GM19239 (cell line): ENCODE results near the gene NFATC3.
A peak's percentile ranks its signal among the peaks of the same experiment; 100 is the strongest.
"Not testable (repeated sequence)": the region's sequence is repeated elsewhere in the genome, so short reads cannot be mapped to it uniquely, and the experiment has no call there.

ENCODE experiments used
- DNase-seq: peaks from one replicate; pipeline ENCODE4 v3.0.0; 2011; ENCODE audit warnings: low spot score; ENCODE audit not compliant: insufficient read length
- FAIRE-seq: peaks from 2 replicates; lab custom pipeline; 2011; peaks lifted over from hg19 to GRCh38; lab: Jason Lieb, UNC

NFATC3 gene

DNA sequence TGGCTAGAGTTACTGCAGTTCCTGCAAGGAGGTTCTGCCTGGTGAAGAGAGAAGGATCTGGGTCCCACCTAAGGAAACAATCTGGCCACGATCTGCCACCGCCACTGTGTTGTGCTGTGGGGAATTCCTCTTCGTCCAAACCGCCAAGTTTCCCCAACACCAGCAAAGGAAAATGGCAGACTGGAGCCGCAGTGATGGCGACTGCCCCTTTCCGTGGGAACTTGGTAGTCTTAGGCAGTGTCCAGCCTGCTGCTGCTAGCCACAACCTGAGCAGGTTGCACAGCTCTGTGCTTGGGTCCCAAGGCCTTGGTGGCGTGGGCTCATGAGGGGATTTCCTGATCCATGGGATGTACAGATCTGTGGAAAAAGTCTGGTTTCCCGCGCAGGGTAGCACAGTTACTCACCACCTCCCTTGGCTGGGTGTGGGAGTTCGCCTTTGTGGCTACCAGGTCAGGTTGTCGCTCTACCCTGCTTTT lies 28.6 kb downstream of the NFATC3 start:
- DNase-seq (no peak), FAIRE-seq (no peak)

DNA sequence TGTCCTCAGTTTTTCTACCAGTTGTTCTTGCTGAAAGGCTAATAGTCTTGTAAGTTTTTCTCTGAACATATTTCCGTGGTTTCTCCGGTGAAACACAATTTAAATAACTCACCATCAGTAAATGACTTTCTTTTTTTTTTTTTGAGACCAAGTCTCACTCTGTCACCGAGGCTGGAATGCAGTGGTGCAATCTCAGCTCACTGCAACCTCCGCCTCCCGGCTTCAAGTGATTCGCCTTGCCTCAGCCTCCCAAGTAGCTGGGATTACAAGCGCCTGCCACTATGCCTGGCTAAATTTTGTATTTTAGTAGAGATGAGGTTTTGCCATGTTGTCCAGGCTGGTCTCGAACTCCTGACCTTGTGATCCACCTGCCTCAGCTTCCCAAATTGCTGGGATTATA lies 29.8 kb downstream of the NFATC3 start:
- DNase-seq, FAIRE-seq: not testable (repeated sequence)

DNA sequence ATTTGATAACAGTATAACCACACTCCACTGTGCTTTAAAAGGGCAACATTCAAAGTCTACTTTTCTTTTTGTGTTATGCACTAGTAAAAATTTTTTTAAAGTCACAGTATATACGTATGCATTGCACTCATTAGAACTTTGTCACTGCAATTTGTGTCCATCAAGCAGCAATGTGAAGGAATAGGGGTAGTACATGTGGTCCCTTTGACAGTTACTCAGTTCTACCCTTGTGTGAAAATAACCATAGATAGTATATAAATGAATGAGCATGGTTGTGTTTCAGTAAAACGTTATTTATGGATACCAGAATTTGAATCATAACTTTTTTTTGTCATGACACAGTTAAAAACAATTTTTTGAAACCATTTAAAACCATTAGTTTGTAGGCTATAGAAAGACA lies 30.7 kb downstream of the NFATC3 start:
- FAIRE-seq (no peak), DNase-seq (no peak)

DNA sequence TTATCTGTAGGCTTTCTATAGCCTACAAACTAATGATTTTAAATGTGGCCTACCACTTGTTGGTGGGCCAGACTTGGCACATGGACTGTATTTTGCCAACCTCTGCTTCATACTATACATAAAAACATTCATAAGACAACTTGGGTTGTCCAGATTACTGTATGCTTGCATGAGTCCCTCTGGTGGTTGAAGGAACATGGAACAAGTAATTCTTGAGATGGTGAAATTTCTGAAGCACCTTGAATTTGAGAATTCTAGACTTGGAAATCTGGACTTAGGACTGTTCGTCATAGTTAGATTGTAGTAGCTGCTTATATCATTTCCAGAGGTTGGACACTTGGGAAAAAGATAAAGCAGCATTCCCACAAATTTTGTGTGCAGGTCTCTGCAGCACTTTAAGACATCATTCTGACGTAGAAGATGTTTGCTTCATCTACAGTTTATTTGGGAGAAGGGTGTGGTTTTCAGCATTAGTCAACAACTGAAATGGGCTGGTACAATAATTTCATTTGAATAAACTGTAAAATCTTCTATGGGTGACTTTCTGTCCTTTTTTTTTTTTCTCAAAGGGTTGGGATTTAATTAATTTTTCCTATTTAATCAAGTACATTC lies 31.2 kb downstream of the NFATC3 start:
- FAIRE-seq: peak; percentile 64
- no peak for DNase-seq

DNA sequence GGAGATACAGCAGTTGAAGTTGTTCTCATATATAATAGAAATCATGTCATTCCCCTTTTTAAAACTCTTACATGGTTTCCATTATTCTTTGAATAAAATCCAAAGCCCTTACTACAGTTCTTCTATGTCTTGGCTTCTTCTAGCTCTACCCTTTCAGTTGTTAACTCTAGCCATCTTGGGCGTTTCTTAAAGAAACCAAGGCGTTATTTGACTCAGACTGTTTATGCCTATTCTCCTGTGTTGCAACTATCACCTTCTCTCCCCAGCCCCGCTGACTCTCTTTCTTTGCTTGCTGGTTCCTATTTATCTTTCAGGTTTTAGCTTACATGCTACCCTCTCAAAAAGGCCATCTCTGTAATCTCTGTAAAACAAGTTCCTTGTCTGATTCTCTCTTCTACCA lies 32.7 kb downstream of the NFATC3 start:
- no peak for FAIRE-seq
- no peak for DNase-seq

DNA sequence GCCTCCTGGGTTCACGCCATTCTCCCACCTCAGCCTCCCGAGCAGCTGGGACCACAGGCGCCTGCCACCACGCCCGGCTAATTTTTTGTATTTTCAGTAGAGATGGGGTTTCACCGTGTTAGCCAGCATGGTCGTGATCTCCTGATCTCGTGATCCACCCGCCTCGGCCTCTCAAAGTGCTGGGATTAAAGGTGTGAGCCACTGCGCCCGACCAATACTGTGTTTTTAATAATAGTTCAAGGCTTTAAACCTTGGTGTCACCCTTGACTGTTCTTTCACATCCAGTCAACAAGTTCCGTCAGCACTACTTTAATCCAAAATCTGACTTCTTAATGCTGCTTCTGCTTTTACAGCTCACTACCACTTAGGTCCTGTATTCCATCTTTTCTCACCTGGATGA lies 33.8 kb downstream of the NFATC3 start:
- peak; percentile 82 for FAIRE-seq
- peak; percentile 9 for DNase-seq

DNA sequence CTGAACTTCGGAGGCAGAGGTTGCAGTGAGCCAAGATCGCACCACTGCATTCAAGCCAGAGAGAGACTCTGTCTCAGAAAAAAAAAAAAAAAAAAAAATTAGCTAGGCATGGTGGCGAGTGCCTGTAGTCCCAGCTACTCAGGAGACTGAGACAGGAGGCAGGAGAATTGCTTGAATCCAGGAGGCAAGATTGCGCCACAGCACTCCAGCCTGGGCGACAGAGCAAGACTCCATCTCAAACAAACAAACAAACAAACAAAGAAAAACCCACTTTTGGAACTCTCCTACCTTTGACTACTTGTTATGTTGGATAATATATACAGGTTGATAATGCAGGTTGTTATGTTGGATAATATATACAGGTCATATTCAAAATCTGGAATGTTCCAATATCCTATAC lies 35.3 kb downstream of the NFATC3 start:
- FAIRE-seq: not testable (repeated sequence)

DNA sequence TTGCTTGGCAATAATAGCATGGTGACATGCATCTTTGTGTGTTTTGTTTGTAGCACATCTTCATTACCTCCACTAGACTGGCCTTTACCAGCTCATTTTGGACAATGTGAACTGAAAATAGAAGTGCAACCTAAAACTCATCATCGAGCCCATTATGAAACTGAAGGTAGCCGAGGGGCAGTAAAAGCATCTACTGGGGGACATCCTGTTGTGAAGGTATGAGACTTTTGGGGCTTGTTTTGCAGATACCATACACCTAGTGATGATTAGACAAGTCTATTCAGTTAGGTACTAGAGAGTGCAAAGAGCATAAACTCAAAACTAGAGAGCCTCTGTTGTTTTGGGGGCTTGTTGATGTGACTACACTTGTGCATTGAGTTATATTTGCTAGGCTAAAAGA lies 41.2 kb downstream of the NFATC3 start:
- DNase-seq (peak; percentile 10), FAIRE-seq (peak; percentile 93)

More for the DNA sequence above, 35.3 kb downstream of the NFATC3 start:
- not testable (repeated sequence) for DNase-seq

DNA sequence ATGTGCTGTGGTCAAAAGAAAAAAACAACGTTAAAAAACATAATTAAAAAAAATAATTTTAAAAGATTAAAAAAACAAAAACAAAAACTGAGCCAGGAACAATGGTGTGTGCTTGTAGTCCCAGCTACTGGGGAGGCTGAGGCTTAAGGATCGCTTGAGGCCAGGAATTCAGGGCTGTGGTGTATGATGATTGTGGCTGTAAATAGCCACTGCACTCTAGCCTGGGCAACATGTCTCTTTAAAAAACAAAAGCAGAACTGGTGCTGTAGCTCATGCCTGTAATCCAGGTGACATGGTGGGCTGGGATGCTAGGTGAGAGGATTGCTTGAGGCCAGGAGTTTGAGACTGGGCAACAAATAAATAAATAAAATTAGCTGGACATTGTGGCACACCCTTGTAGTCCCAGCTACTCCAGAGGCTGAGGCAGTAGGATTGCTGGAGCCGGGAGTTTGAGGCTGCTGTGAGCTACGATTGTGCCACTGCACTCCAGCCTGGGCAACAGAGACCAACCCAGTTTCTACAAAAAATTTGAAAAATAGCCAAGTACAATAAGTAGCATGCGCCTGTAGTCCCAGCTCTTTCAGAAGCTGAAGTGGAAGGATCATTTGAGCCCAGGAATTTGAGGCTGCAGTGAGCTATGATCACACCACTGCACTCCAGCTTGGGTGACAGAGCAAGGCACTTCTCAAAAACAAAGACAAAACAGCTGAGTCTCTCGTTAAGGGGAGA lies 43.6 kb downstream of the NFATC3 start:
- FAIRE-seq (no peak), DNase-seq (no peak)

DNA sequence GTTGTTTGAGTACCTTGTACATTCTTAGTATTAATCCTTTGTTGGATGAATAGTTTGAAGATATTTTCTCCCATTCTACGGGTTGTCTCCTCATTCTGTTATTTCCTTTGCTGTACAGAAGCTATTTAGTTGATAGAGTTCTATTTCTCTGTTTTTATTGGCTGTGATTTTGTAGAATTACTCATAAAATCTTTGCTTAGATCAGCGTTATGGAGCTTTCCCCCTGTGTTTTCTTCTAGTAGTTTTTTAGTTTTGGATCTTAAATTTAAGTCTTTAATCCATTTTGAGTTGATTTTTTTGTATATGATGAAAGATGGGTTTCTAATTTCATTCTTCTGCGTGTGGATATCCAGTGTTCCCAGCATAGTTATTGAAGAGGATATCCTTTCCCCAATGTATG lies 45.4 kb downstream of the NFATC3 start:
- FAIRE-seq (no peak), DNase-seq (no peak)

DNA sequence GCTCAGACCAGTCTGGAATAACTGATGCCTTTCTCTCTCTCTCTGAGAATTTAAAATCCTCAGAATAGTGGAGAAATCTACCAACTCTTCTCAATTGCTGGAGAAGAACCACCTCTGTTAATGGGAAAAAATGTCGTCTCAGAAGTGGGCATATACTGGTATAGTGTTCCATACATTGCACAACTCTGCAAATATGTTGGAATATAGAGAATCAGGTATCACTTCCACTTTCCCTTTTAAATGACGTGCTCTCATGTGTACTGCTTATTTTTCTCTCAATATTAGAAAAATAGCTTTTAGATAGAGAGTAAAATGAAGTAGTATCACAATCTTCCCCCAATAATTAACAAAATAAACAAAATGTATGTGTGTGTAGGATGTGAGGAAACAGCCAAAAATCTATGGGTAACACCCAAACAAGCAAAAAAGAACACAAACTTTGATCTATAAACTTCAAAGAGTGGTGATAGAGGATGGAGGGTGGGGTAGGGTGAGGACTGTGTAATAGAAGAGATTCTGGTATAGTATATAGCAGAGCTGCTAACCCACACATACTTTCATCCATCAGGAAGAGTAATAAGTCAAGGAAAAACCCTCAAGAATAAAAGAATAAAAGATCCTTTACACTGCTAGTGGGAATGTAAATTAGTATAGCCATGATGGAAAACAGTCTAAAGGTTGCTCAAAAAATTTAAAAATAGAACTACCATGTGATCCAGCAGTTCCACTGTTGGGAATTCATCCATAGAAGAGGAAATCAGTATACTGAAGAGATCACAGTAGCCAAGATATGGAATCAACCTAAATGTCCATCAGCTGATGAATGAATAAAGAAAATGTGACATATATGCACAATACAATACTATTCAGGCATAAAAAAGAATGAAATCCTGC lies 46.9 kb downstream of the NFATC3 start:
- FAIRE-seq (peak; percentile 52), DNase-seq (no peak)

DNA sequence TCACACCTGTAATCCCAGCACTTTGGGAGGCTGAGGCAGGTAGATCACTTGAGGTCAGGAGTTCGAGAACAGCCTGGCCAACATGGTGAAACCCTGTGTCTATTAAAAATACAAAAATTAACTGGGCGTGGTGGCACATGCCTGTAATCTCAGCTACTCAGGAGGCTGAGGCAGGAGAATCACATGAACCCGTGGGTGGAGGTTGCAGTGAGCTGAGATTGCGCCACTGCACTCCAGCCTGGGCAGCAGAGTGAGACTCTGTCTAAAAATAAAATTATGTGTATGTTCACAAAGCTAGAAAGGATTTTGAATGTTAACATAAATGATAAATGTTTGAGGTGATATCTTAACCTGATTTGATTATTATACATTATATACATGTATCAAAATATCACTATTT lies 47.8 kb downstream of the NFATC3 start:
- not testable (repeated sequence) for DNase-seq, FAIRE-seq

DNA sequence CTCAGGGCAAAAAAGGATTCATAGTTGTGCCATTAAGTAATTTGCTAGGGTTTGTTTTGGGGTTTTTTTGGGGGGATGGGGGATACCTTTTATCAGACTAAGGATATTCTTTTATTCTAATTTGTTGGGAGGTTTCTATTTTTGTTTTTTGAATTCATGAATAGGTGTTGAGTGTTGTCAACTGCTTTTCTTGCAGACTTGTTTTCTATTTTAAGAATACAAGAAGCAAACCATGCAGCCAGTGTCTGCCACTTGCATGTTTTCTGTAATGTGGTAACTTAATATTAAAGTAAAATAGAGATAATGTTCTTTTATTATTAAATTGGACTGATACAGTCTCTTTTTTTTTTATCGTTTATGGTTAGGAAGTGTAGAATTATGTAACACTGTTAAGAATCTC lies 49.5 kb downstream of the NFATC3 start:
- FAIRE-seq: no peak
- no peak for DNase-seq

DNA sequence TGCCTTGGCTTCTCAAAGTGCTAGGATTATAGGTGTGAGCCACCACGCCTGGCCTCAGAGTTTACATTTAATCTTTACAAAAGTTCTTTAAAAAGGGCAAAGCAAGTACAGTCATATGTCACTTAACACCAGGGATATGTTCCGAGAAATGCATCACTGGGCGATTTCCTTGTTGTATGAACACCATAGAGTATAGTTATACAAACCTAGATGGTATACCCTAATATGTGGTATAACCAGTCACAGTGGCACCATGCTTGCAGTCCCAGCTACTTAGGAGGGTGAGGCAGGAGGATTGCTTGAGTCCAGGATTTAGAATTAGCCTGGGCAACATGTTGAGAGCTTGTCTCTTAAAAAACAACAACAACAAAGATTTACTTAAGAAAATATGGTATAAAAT lies 51.3 kb downstream of the NFATC3 start:
- DNase-seq: no peak

DNA sequence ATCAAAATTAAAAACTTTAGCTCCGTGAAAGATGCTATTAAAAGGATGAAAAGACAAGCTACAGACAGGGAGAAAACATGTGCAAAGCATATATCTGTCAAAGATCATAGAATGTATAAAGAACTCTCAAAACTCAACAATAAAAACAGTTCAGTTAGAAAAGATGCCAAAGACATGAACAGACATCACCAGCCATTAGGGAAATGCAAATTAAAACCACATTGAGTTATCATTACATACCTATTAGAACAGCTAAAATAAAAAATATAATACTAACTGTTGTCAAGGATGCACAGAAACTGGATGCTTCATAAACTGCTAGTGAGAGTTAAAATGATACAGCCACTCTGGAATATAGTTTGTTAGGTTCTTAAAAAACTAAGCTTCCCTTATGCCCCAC lies 58.8 kb downstream of the NFATC3 start:
- no peak for DNase-seq
- FAIRE-seq: no peak

More for the DNA sequence above, 51.3 kb downstream of the NFATC3 start:
- no peak for FAIRE-seq

DNA sequence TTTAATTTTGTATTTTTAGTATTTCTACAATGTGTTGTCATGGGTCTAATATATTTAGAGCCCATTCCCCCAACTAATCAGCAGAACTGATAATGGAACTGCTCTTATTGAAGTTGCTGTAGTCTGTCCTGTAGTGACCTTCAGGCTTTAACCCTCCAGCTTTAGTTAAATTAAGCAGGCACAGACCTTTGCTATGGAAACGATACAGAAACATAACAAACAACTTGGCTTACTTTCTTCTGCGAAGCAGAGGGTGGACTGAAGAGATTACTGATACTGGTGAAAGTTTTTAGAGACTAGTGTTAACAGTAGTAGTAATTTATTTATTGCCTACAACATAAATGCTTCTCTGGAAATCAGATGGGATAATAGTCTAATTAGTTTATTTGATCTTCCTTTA lies 61.4 kb downstream of the NFATC3 start:
- FAIRE-seq: no peak
- no peak for DNase-seq

DNA sequence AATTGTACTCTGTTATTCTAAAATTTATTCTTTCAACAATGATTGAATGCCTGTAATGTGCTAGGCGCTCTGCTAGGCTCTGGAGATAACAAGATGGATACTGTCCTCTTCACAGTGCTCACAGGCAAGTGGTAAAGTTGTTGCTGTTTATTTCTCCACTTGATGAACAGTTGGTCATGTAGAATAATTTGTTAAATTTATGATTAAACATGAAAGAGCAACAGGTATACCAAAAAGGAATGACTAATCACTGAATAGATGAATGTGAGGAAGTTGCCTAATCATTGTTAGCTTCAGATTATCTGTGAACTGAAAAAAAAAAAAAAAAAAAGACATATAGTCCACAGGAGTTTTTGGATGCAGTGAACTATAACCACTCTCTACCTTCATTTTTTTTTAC lies 62.3 kb downstream of the NFATC3 start:
- DNase-seq (no peak), FAIRE-seq (no peak)

DNA sequence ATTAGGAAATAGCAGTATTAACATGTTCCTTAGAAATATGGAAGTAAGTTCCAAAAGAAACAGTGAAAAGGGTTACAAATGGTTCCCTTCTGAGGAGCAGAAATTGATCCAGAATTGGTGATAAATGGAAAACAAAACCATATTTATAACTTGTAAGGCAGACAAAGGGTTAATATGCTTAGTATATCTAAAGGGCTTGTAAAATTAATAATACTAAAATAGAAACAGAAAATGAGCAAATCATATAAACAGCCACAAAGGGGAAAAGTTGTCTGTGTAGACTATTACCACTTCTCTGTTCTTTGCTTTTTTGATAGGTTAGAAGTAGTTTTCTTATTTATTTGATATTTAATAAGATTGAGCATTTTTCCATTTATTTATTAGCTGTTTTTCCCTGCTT lies 64.4 kb downstream of the NFATC3 start:
- FAIRE-seq (no peak), DNase-seq (no peak)

DNA sequence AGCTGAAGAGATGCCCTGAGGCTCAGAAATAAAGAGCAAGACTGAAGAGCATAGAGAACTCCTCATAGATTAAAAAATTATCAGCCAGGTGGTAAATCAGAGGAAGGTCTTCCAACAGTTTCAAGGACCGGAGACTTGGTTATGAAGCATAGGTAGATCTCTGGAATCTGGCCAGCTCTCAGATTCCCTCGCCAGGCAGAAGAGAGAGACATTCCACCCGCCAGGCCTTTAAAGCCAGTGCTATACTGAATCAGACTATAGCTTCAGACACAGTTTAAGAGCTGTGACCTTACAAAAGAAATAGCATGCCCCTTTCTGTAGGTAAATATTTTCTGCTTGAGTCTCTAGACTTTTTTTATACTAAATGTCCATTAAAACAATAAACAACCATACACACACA lies 70.3 kb downstream of the NFATC3 start:
- DNase-seq (no peak), FAIRE-seq (no peak)

DNA sequence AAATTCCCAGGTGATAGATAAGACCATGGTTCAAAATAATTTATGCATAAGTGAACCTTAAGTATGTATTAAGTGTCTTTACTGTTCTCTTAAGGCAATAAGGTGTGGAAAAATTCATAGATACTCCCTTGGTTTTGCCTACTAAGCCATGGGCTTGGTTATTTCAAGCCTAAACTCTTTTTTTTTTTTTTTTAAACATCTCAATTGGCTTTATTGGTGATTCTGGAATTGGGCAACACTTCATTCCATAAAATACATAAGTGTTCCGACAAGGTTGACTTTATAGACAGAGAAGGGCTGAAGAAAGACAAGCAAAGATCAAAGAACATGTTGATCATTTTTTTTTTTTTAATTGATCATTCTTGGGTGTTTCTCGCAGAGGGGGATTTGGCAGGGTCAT lies 77.2 kb downstream of the NFATC3 start:
- FAIRE-seq: no peak

DNA sequence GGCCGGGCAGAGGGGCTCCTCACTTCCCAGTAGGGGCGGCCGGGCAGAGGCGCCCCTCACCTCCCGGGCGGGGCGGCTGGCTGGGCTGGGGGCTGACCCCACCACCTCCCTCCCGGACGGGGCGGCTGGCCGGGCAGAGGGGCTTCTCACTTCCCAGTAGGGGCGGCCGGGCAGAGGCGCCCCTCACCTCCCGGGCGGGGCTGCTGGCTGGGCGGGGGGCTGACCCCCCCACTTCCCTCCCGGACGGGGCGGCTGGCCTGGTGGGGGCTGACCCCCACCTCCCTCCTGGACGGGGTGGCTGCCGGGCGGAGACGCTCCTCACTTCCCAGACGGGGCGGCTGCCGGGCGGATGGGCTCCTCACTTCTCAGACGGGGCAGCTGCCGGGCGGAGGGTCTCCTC lies 78.1 kb downstream of the NFATC3 start:
- FAIRE-seq, DNase-seq: not testable (repeated sequence)

More for the DNA sequence above, 77.2 kb downstream of the NFATC3 start:
- no peak for DNase-seq
